ENCODE measurements around the gene SREK1. TPM values are rescaled to one million over a fixed set of nuclear protein-coding genes. Genes with fewer than 3 reads are reported as not detected.

The SREK1 gene
- total and polyA plus RNA-seq, 2 of the 8 experiments (the other 6 are each of a cell fraction or from before 2014, with no cell fraction given), result 10.6 to 40.4 TPM

GRCh38 chr5:66186108-66186507 lies 42.0 kb downstream of the SREK1 start:
- Histone ChIP-seq H2BK120ac (replicated peaks; ENCODE audit: low read depth, low read length) (no peak overlapping the region), H3K18ac (ENCODE audit: extremely low read depth, low read length) (no peak overlapping the region), H3K56ac (replicated peaks; ENCODE audit: insufficient read length, low read depth, low read length) (no peak overlapping the region), H4K91ac (replicated peaks; ENCODE audit: insufficient read length, low read length) (no peak overlapping the region), H4K8ac (ENCODE audit: extremely low read depth, insufficient read depth, low read length) (no peak overlapping the region), H3K9ac (replicated peaks in 1 of 4; ENCODE audit: extremely low read depth in 1 of 4, low read depth in 3 of 4, low read length in 3 of 4) (no peak overlapping the region), H3K27ac (ENCODE audit: low read depth, low read length) (no peak overlapping the region), H3K23ac (ENCODE audit: insufficient read length) (no peak overlapping the region), H2BK5ac (ENCODE audit: low read depth, low read length) (no peak overlapping the region), H3K4ac (replicated peaks; ENCODE audit: insufficient read length, low read depth, low read length) (no peak overlapping the region), H4K20me1 (replicated peaks in 1 of 2; ENCODE audit: control insufficient read depth in 1 of 2, insufficient read depth in 2 of 2, low read length in 2 of 2) (no peaks in the 10 kb centered on the region), H4K5ac (ENCODE audit: insufficient read length, low read depth, low read length) (no peak overlapping the region), H3K27me3 (replicated peaks in 1 of 4; ENCODE audit: control insufficient read depth in 3 of 4, extremely low read depth in 1 of 4, insufficient read depth in 3 of 4, low read length in 3 of 4) (no peaks in the 10 kb centered on the region), H3K4me2 (ENCODE audit: insufficient read depth in 1 of 2, low read depth in 2 of 2, low read length in 2 of 2) (no peak overlapping the region), H3K79me1 (ENCODE audit: low read depth, low read length) (no peaks in the 10 kb centered on the region), H3K4me1 (replicated peaks in 1 of 4; ENCODE audit: control insufficient read depth in 3 of 4, insufficient read depth in 4 of 4, low read length in 3 of 4) (no peaks in the 10 kb centered on the region), H3K14ac (ENCODE audit: insufficient read length) (no peak overlapping the region), H3K4me3 (ENCODE audit: extremely low read depth in 1 of 4, insufficient read depth in 2 of 4, low read depth in 3 of 4, low read length in 4 of 4) (no peak overlapping the region), H2BK12ac (ENCODE audit: low read depth, low read length) (no peak overlapping the region), H2BK15ac (ENCODE audit: low read length) (no peak overlapping the region), H3K9me3 (ENCODE audit: insufficient read depth in 2 of 2, low read depth in 1 of 2, low read length in 1 of 2) (no peaks in the 10 kb centered on the region), H3K79me2 (ENCODE audit: control insufficient read depth in 1 of 2, insufficient read depth in 2 of 2, low read length in 2 of 2) (no peaks in the 10 kb centered on the region), H3K36me3 (ENCODE audit: control insufficient read depth in 2 of 4, insufficient read depth in 4 of 4, low read length in 3 of 4) (peaks cover 0 to 2% (median 0%) of the 10 kb centered on the region in 4 experiments; a peak in 1 of 8 replicates), H3K23me2 (ENCODE audit: low read depth, low read length) (no peaks in the 10 kb centered on the region), H2AFZ (ENCODE audit: low read length) (no peak overlapping the region), H2BK20ac (ENCODE audit: low read length) (no peak overlapping the region), H2AK5ac (ENCODE audit: low read depth, low read length) (no peak overlapping the region)
- ChIA-PET POLR2A (ENCODE audit: partially characterized antibody) (no interaction called here), CTCF (ENCODE audit: partially characterized antibody) (interaction anchor here (0.8 to 1.3 kb wide), 2 partner anchors 15 to 17 kb away, joined by 3 to 5 read pairs; no protein-coding TSS in a partner anchor)
- FAIRE-seq (no peak), DNase-seq (ENCODE audit: low read depth in 1 of 2, low spot score in 2 of 2) (no peak)
- WGBS, 2 experiments (ENCODE audit: extremely low coverage in 1 of 2, insufficient coverage in 1 of 2, insufficient read length in 1 of 2, insufficient replicate concordance in 2 of 2, low coverage in 1 of 2, low lambda C conversion rate in 2 of 2, missing lambda C conversion rate in 1 of 2), result 82% methylated on average over 3 of the region's 3 CpGs; no CpG with 5 or more reads in 1 of the 2 experiments
- TF ChIP-seq CHD2 (IDR thresholded peaks at IDR 0.05; ENCODE audit: low read length) (no peak), SP2 (IDR thresholded peaks at IDR 0.05; ENCODE audit: low read length) (no peak), EGR1 (IDR thresholded peaks at IDR 0.05; ENCODE audit: borderline replicate concordance, low read depth, low read length) (no peak), KDM1A (IDR thresholded peaks at IDR 0.05; ENCODE audit: borderline replicate concordance, low read length) (no peak), CREB1 (IDR thresholded peaks at IDR 0.05) (no peak)
